HCT116 (cell line): Measurements from ENCODE around the gene OPCML. TPM values are rescaled to one million over a fixed set of nuclear protein-coding genes. Genes with fewer than 3 reads are reported as not detected.

Experiments
- ATAC-seq: fragments of 200-7000 bp; cut with Tn5 transposase; 2 replicates; pipeline ENCODE4 v1.9.1; 2020; ENCODE audit warnings: mild to moderate bottlenecking, moderate library complexity
- BruUV-seq: library from RNA; stranded (reverse); fragments of 400-500 nt; replicated peaks from 2 replicates; lab custom pipeline; 2021; lab: Mats Ljungman, UMichigan
- CTCF ChIA-PET: fragments of 300-600 bp; sonication (Branson Sonifier 250); formaldehyde crosslinking; loops from one replicate; lab custom pipeline; 2021; ENCODE audit warnings: antibody characterized with exemption; lab: Charles Lee
- POLR2A ChIA-PET: fragments of 300-600, 350-600 bp; sonication (Branson Sonifier 250); formaldehyde crosslinking; loops from one replicate; lab custom pipeline; 2021; ENCODE audit warnings: antibody characterized with exemption; lab: Charles Lee
- RAD21 ChIA-PET, 2 experiments: fragments of 300-600 bp; sonication (Branson Sonifier 250); formaldehyde crosslinking; loops; one replicate each; lab custom pipeline; 2023; ENCODE audit warnings: low total read pairs in 2 of 2; ENCODE audit not compliant: uncharacterized antibody in 2 of 2, unreplicated experiment in 2 of 2, low non-redundant PET in 1 of 2; lab: Charles Lee
- DNase-seq: peaks from one replicate; pipeline ENCODE4 v3.0.0-alpha.2; 2010; ENCODE audit warnings: low read depth, low spot score
- H2AFZ ChIP-seq: fragments of 200-600 bp; shearing (Covaris generic), sonication (generic); 2 replicates; pipeline ENCODE4 v1.6.1; 2017; ENCODE audit warnings: low read depth, mixed run types, mixed read lengths, antibody characterized with exemption, low read length; ENCODE audit not compliant: poor library complexity, severe bottlenecking
- H3K27ac ChIP-seq: 2 replicates; pipeline ENCODE4 v1.5.1; 2012; ENCODE audit warnings: low read depth, low read length
- H3K27me3 ChIP-seq: fragments of 200-600 bp; sonication (generic); 2 replicates; pipeline ENCODE4 v1.6.1; 2016; ENCODE audit warnings: mixed run types, low read length, mixed read lengths; ENCODE audit not compliant: insufficient read depth
- H3K36me3 ChIP-seq, 2 experiments: fragments of 200-500 bp in 1 of 2; fragments of 200-600 bp in 1 of 2; sonication (Bioruptor generic) in 1 of 2; sonication (generic) in 1 of 2; 2 replicates each; pipeline versions ENCODE4 v1.5.1 to v1.6.1; 2014 to 2016; ENCODE audit warnings: low read length in 2 of 2, inconsistent platforms in 1 of 2, mixed read lengths in 1 of 2, mixed run types in 1 of 2; ENCODE audit not compliant: insufficient read depth in 2 of 2, control insufficient read depth in 1 of 2
- H3K4me1 ChIP-seq, 2 experiments: fragments of 200-600 bp in 1 of 2; sonication (generic) in 1 of 2; 2 replicates each; pipeline versions ENCODE4 v1.5.1 to v1.6.1; 2012 to 2017; ENCODE audit warnings: low read length in 2 of 2, inconsistent platforms in 1 of 2, mild to moderate bottlenecking in 1 of 2, mixed read lengths in 1 of 2, mixed run types in 1 of 2, moderate library complexity in 1 of 2; ENCODE audit not compliant: insufficient read depth in 2 of 2, control insufficient read depth in 1 of 2
- H3K4me2 ChIP-seq: fragments of 200-600 bp; sonication (generic); 2 replicates; pipeline ENCODE4 v1.6.1; 2017; ENCODE audit warnings: mixed run types, low read length, mixed read lengths
- H3K4me3 ChIP-seq, 2 experiments: fragments of 200-600 bp in 1 of 2; sonication (generic) in 1 of 2; replicated peaks in 1 of 2; 2 replicates each; pipeline ENCODE4 v1.5.1; 2011 to 2016; ENCODE audit warnings: low read length in 2 of 2, control low read depth in 1 of 2, low read depth in 1 of 2, mild to moderate bottlenecking in 1 of 2, mixed read lengths in 1 of 2, mixed run types in 1 of 2
- H3K79me2 ChIP-seq: fragments of 200-600 bp; sonication (generic); 2 replicates; pipeline ENCODE4 v1.6.1; 2017; ENCODE audit warnings: mild to moderate bottlenecking, mixed run types, low read length, moderate library complexity, mixed read lengths; ENCODE audit not compliant: insufficient read depth
- H3K9ac ChIP-seq: fragments of 200-600 bp; sonication (generic); 2 replicates; pipeline ENCODE4 v1.6.1; 2016; ENCODE audit warnings: low read length, mixed read lengths
- H3K9me2 ChIP-seq: fragments of 200-600 bp; sonication (generic), shearing (Covaris generic); 2 replicates; pipeline ENCODE4 v1.6.1; 2017; ENCODE audit warnings: mixed run types, mild to moderate bottlenecking, moderate library complexity; ENCODE audit not compliant: insufficient read depth
- H3K9me3 ChIP-seq, 2 experiments: fragments of 200-500 bp in 1 of 2; fragments of 200-600 bp in 1 of 2; sonication (Bioruptor generic) in 1 of 2; sonication (generic) in 1 of 2; 2 replicates each; pipeline ENCODE4 v1.6.1; 2014 to 2017; ENCODE audit warnings: low read length in 2 of 2, mixed read lengths in 2 of 2, inconsistent platforms in 1 of 2, low read depth in 1 of 2, mild to moderate bottlenecking in 1 of 2, mixed run types in 1 of 2, moderate library complexity in 1 of 2; ENCODE audit not compliant: control insufficient read depth in 1 of 2, insufficient read depth in 1 of 2
- H4K20me1 ChIP-seq: fragments of 200-600 bp; sonication (generic), shearing (Covaris generic); 2 replicates; pipeline ENCODE4 v1.6.1; 2017; ENCODE audit warnings: mixed run types, mild to moderate bottlenecking, moderate library complexity; ENCODE audit not compliant: insufficient read depth
- EZH2 ChIP-seq: fragments of 200-600 bp; sonication (generic); IDR thresholded peaks from 2 replicates; pipeline ENCODE4 v1.6.1; 2017; ENCODE audit warnings: antibody characterized with exemption, mixed run types
- JUND ChIP-seq: IDR thresholded peaks from 2 replicates; pipeline ENCODE4 v1.6.1; 2012
- POLR2A ChIP-seq: IDR thresholded peaks from 2 replicates; pipeline ENCODE4 v1.7.0; 2011; ENCODE audit warnings: borderline replicate concordance; ENCODE audit not compliant: insufficient read depth, insufficient read length; ENCODE audit errors: extremely low read depth
- SRF ChIP-seq: IDR thresholded peaks from 2 replicates; pipeline ENCODE4 v1.6.1; 2012; ENCODE audit warnings: low read depth
- TCF7L2 ChIP-seq: IDR thresholded peaks from 2 replicates; pipeline ENCODE4 v1.7.0; 2011; ENCODE audit warnings: borderline replicate concordance, inconsistent platforms; ENCODE audit not compliant: insufficient read depth, insufficient read length; ENCODE audit errors: extremely low read depth
- intact Hi-C: fragments of 100-400 bp; cut with micrococcal nuclease; formaldehyde crosslinking; loops from 2 replicates; pipeline ENCODE4 v1.10.0; 2022
- total RNA-seq: library from RNA; stranded (reverse); gene quantifications from one replicate; pipeline ENCODE4 v1.2.1, GENCODE V29; 2021; ENCODE audit not compliant: unreplicated experiment

The OPCML gene
- total RNA-seq, 1 experiment from 2014 or later, result not detected

GRCh38 chr11:132540581-132540980, 991.7 kb downstream of the OPCML start:
- CTCF ChIA-PET, result no interaction called here

GRCh38 chr11:132539590-132540368, 992.5 kb downstream of the OPCML start:
- ATAC-seq (no peak), DNase-seq (no peak)
- RAD21 ChIA-PET, result no interaction called here
- Histone ChIP-seq H3K9me2 (no peaks in the 10 kb centered on the region), H3K4me2 (no peak overlapping the region), H3K4me3 (no peak overlapping the region), H4K20me1 (no peaks in the 10 kb centered on the region), H3K9ac (no peak overlapping the region), H3K9me3 (peaks cover 14 to 26% of the 10 kb centered on the region in 2 experiments; a peak in 2 of 4 replicates), H3K27me3 (no peaks in the 10 kb centered on the region), H3K4me1 (no peaks in the 10 kb centered on the region), H2AFZ (no peak overlapping the region), H3K27ac (no peak overlapping the region), H3K79me2 (no peaks in the 10 kb centered on the region), H3K36me3 (no peaks in the 10 kb centered on the region)
- TF ChIP-seq EZH2, result no peak
- no peak for TF ChIP-seq POLR2A
- no TSS peak for BruUV-seq
- intact Hi-C loops, result no loop called here
- CTCF ChIA-PET, result no interaction called here
- POLR2A ChIA-PET, result no interaction called here

More at GRCh38 chr11:132540581-132540980, 991.7 kb downstream of the OPCML start:
- ChIA-PET POLR2A (no interaction called here), RAD21 (no interaction called here)
- peaks cover 14 to 22% of the 10 kb centered on the region in 2 experiments; a peak in 2 of 4 replicates for H3K9me3 ChIP-seq
- intact Hi-C loops, result no loop called here
- no TSS peak for BruUV-seq
- H4K20me1 ChIP-seq, result no peaks in the 10 kb centered on the region
- no peak overlapping the region for H3K27ac ChIP-seq
- no peak for DNase-seq
- no peaks in the 10 kb centered on the region for H3K27me3 ChIP-seq
- no peaks in the 10 kb centered on the region for H3K4me1 ChIP-seq
- H3K4me2 ChIP-seq, result no peak overlapping the region
- H3K36me3 ChIP-seq, result no peaks in the 10 kb centered on the region
- no peak overlapping the region for H2AFZ ChIP-seq
- no peak overlapping the region for H3K9ac ChIP-seq
- no peak overlapping the region for H3K4me3 ChIP-seq
- ATAC-seq, result no peak
- H3K9me2 ChIP-seq, result no peaks in the 10 kb centered on the region
- TF ChIP-seq SRF (no peak), TCF7L2 (no peak), JUND (no peak)
- H3K79me2 ChIP-seq, result no peaks in the 10 kb centered on the region
